ENCODE results near the gene ZNF710. TPM values are rescaled to one million over a fixed set of nuclear protein-coding genes. Genes with fewer than 3 reads are reported as not detected.

The ZNF710 gene
- total RNA-seq, 3 donors from 2014 or later: 30.9 to 42.7 (median 40.2) TPM

- H3K36me3 ChIP-seq (ENCODE audit: low read depth): peaks cover 9% of the 10 kb centered on the region
- peak; percentile 30 for ATAC-seq
- H3K4me3 ChIP-seq: no peak overlapping the region
- no peak for DNase-seq
- H3K9me3 ChIP-seq: no peaks in the 10 kb centered on the region
- no peaks in the 10 kb centered on the region for H3K4me1 ChIP-seq (ENCODE audit: low read depth)
- intact Hi-C loops (cut with DNase I, micrococcal nuclease): loop anchor here (10.0 kb wide), 2 partner anchors 174 to 184 kb away; partner anchors contain the start of gene AP3S2 (in 1 of the 2)
- TF ChIP-seq, protein P1, sequence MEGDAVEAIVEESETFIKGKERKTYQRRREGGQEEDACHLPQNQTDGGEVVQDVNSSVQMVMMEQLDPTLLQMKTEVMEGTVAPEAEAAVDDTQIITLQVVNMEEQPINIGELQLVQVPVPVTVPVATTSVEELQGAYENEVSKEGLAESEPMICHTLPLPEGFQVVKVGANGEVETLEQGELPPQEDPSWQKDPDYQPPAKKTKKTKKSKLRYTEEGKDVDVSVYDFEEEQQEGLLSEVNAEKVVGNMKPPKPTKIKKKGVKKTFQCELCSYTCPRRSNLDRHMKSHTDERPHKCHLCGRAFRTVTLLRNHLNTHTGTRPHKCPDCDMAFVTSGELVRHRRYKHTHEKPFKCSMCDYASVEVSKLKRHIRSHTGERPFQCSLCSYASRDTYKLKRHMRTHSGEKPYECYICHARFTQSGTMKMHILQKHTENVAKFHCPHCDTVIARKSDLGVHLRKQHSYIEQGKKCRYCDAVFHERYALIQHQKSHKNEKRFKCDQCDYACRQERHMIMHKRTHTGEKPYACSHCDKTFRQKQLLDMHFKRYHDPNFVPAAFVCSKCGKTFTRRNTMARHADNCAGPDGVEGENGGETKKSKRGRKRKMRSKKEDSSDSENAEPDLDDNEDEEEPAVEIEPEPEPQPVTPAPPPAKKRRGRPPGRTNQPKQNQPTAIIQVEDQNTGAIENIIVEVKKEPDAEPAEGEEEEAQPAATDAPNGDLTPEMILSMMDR (IDR thresholded peaks at IDR 0.05): no peak
These were observed 77.8 kb downstream of the ZNF710 start for GRCh38 chr15:90078965-90079364.

DNA sequence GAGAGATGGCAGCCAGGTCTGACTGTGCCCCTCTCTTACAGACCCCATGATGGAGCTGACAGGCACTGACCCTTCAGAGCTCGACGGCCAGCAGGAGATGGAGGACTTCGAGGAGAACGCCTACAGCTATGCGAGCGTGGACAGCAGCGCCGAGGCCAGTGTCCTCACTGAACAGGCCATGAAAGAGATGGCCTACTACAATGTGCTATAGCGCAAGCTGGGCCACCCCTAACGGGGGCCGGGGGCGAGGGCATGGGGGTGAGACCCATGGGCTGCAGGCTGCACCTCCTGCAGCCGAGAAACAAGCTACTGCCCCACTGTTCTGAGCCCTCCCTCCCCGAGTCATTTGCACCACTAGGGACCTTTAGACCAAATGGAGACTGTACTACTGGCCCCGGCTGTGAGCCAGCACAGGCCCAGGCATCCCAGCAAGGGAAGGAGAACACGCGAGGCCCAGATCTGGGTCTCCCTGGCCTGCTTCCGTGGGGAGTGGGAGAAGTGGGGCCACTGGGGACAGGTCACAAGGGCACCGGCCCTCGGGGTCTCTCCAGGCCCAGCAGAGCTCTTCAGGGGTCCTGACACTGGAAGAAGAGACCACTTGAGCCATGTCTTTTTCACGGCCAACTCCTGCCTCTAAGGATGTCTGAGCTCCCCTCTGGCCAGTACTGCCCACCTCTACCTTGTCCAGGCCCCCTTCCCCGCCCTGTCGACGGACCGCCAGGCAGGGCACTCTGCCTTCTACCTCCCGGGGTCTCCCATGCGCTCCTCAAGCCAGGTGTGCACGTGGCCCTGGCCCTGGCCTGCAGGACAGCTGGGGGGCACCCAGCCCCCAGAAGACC lies 78.7 kb downstream of the ZNF710 start:
- DNase-seq (no peak), ATAC-seq (peak; percentile 4)
- TF ChIP-seq, protein P1 (IDR thresholded peaks at IDR 0.05): no peak
- intact Hi-C loops (cut with DNase I, micrococcal nuclease): loop anchor here (10.0 kb wide), 2 partner anchors 175 to 185 kb away; partner anchors contain the start of gene AP3S2 (in 1 of the 2)
- Histone ChIP-seq H3K4me3 (no peak overlapping the region), H3K4me1 (ENCODE audit: low read depth) (no peaks in the 10 kb centered on the region), H3K36me3 (ENCODE audit: low read depth) (peaks cover 14% of the 10 kb centered on the region), H3K9me3 (no peaks in the 10 kb centered on the region)

GRCh38 chr15:90080458-90080755 lies 79.3 kb downstream of the ZNF710 start:
- TF ChIP-seq, protein P1 (IDR thresholded peaks at IDR 0.05): no peak
- no peak for ATAC-seq
- Histone ChIP-seq H3K4me3 (no peak overlapping the region), H3K36me3 (ENCODE audit: low read depth) (peaks cover 14% of the 10 kb centered on the region), H3K9me3 (no peaks in the 10 kb centered on the region), H3K4me1 (ENCODE audit: low read depth) (no peaks in the 10 kb centered on the region)
- intact Hi-C loops (cut with DNase I, micrococcal nuclease): no loop called here
- DNase-seq: no peak

- Histone ChIP-seq H3K4me3 (no peak overlapping the region), H3K9me3 (no peaks in the 10 kb centered on the region), H3K36me3 (ENCODE audit: low read depth) (peaks cover 14% of the 10 kb centered on the region), H3K4me1 (ENCODE audit: low read depth) (no peaks in the 10 kb centered on the region)
- intact Hi-C loops (cut with DNase I, micrococcal nuclease): no loop called here
- DNase-seq (no peak), ATAC-seq (no peak)
- TF ChIP-seq, protein P1 (IDR thresholded peaks at IDR 0.05): no peak
These were observed 79.8 kb downstream of the ZNF710 start for GRCh38 chr15:90080818-90081393.

GRCh38 chr15:90082140-90082715 lies 81.1 kb downstream of the ZNF710 start:
- intact Hi-C loops (cut with DNase I, micrococcal nuclease): no loop called here
- Histone ChIP-seq H3K4me1 (ENCODE audit: low read depth) (no peaks in the 10 kb centered on the region), H3K36me3 (ENCODE audit: low read depth) (peaks cover 14% of the 10 kb centered on the region), H3K9me3 (no peaks in the 10 kb centered on the region), H3K4me3 (no peak overlapping the region)
- DNase-seq (no peak), ATAC-seq (no peak)
- TF ChIP-seq, protein P1 (IDR thresholded peaks at IDR 0.05): no peak
